ENCODE results near the gene THAP6. TPM values are rescaled to one million over a fixed set of nuclear protein-coding genes. Genes with fewer than 3 reads are reported as not detected.

The THAP6 gene
- total RNA-seq, 1 experiment from 2014 or later, result 11.7 TPM

GRCh38 chr4:75477201-75477600, 37.1 kb upstream of the THAP6 start:
- WGBS (ENCODE audit: extremely low coverage, insufficient read length, low lambda C conversion rate), result no CpG with 5 or more reads among the region's 3 CpGs
- H3K36me3 Mint-ChIP-seq (ENCODE audit: insufficient read depth in 1 of 3, low read depth in 3 of 3), result peaks cover 17 to 40% (median 36%) of the 10 kb centered on the region in 3 experiments

More at GRCh38 chr4:75477201-75477600, 37.1 kb upstream of the THAP6 start:
- no peak overlapping the region for H3K9ac ChIP-seq (ENCODE audit: extremely low read depth, insufficient read length, low read length)
- no peak overlapping the region for H2AK5ac ChIP-seq (ENCODE audit: insufficient read length, low read length)
- no peaks in the 10 kb centered on the region for H3K4me1 ChIP-seq (ENCODE audit: insufficient read depth, low read length)
- no peak overlapping the region for H2BK120ac ChIP-seq (ENCODE audit: low read depth, low read length, poor library complexity, severe bottlenecking)
- no peak for TF ChIP-seq CTCF (conservative IDR thresholded peaks at IDR 0.05)
- no peak overlapping the region for H3K14ac ChIP-seq (ENCODE audit: insufficient read depth, low read length)
- H3K27me3 ChIP-seq (ENCODE audit: insufficient read depth, low read length), result no peaks in the 10 kb centered on the region
- no peak overlapping the region for H4K91ac ChIP-seq (ENCODE audit: insufficient read length, low read depth, low read length)
- no peak overlapping the region for H3K4ac ChIP-seq (ENCODE audit: low read depth, low read length)
- H3K79me1 ChIP-seq (ENCODE audit: insufficient read depth, low read depth, low read length, poor library complexity, severe bottlenecking), result no peaks in the 10 kb centered on the region
- Mint-ChIP-seq H3K9me3 (no peaks in the 10 kb centered on the region; a peak in 1 of 5 replicates), H3K27me3 (ENCODE audit: low read depth) (no peaks in the 10 kb centered on the region), H3K4me1 (no peaks in the 10 kb centered on the region), H3K4me3 (no peak overlapping the region), H3K27ac (no peak overlapping the region)
- H2AFZ ChIP-seq (ENCODE audit: low read length), result no peak overlapping the region
- no peak for DNase-seq
- H4K20me1 ChIP-seq (ENCODE audit: control insufficient read depth, insufficient read depth, insufficient read length), result peaks cover 2% of the 10 kb centered on the region
- no peak overlapping the region for H2BK5ac ChIP-seq (ENCODE audit: insufficient read length, low read length)
- no peak overlapping the region for H3K27ac ChIP-seq (ENCODE audit: insufficient read length, low read depth, low read length)
- H2BK20ac ChIP-seq (ENCODE audit: low read depth, low read length, poor library complexity, severe bottlenecking), result no peak overlapping the region
- H2BK15ac ChIP-seq (ENCODE audit: low read depth, low read length), result no peak overlapping the region
- H3K79me2 ChIP-seq (ENCODE audit: insufficient read depth, low read length), result no peaks in the 10 kb centered on the region
- H3K56ac ChIP-seq (ENCODE audit: insufficient read length, low read depth, low read length), result no peak overlapping the region
- no peak overlapping the region for H2BK12ac ChIP-seq (ENCODE audit: insufficient read length, low read depth, low read length)
- H3K9me3 ChIP-seq (ENCODE audit: control insufficient read depth, low read depth, low read length), result no peaks in the 10 kb centered on the region
- H3K23ac ChIP-seq (ENCODE audit: insufficient read length, low read depth, low read length), result no peak overlapping the region
- no peak overlapping the region for H3T11ph ChIP-seq (ENCODE audit: low read length)
- H3K23me2 ChIP-seq (ENCODE audit: insufficient read length, low read depth, low read length, poor library complexity, severe bottlenecking), result no peaks in the 10 kb centered on the region
- H3K4me2 ChIP-seq (ENCODE audit: insufficient read depth, insufficient read length, low read length), result no peak overlapping the region
- H4K8ac ChIP-seq (replicated peaks; ENCODE audit: insufficient read length, low read depth, low read length), result no peak overlapping the region
- no peak overlapping the region for H3K18ac ChIP-seq (ENCODE audit: insufficient read length, low read depth, low read length)
- H4K5ac ChIP-seq (ENCODE audit: insufficient read length, low read depth, low read length), result no peak overlapping the region
